OCI-LY3 (cell line): ENCODE measurements around the gene EZH1.

Experiments
- EZH2phosphoT487 ChIP-seq: fragments of 200-600 bp; shearing (Covaris generic); IDR thresholded peaks from 2 replicates; pipeline ENCODE4 v1.6.1; 2018; ENCODE audit warnings: antibody characterized with exemption, mixed run types, low read depth
- TF ChIP-seq, protein P1 (sequence below): fragments of 200-600, 300-600 bp; sonication (generic); IDR thresholded peaks from 2 replicates; pipeline ENCODE4 v1.5.1; 2014; ENCODE audit warnings: antibody characterized with exemption, low read length, low read depth

DNA sequence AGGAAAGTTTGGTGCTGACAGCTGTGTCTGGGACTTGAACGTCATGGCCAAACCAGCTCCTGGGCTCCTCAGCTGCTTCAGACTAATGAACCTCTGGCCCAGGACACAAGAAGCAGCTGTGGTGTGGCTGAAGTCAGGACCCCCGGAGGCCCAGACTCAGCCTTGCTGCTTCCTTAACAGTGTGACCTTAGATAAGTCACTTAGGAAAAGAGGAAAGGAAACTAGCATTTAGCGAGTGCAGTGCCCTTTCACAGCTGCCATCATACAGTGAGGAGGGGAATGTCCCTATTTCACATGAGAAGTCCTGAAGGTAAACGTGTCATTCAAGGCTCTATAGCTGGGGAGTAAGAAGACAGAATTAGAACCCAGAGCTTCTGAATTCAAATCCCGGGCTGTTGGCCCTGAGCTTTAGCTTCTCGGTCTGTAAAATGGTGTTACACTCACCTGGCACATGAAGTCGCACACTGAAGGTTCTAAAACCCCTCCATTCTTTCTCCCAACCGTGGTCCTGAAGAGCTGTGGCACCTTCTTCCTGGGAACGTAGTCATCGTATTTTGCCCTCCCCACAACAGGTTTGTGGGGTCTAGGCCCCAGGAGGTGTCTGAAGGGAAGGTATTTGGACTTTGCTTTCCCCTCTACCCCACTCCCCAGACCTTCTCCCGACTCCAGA lies 15.3 kb upstream of the EZH1 start:
- TF ChIP-seq, protein P1, sequence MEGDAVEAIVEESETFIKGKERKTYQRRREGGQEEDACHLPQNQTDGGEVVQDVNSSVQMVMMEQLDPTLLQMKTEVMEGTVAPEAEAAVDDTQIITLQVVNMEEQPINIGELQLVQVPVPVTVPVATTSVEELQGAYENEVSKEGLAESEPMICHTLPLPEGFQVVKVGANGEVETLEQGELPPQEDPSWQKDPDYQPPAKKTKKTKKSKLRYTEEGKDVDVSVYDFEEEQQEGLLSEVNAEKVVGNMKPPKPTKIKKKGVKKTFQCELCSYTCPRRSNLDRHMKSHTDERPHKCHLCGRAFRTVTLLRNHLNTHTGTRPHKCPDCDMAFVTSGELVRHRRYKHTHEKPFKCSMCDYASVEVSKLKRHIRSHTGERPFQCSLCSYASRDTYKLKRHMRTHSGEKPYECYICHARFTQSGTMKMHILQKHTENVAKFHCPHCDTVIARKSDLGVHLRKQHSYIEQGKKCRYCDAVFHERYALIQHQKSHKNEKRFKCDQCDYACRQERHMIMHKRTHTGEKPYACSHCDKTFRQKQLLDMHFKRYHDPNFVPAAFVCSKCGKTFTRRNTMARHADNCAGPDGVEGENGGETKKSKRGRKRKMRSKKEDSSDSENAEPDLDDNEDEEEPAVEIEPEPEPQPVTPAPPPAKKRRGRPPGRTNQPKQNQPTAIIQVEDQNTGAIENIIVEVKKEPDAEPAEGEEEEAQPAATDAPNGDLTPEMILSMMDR, result no peak
- TF ChIP-seq EZH2phosphoT487, result no peak
